Measurements from ENCODE around the gene PLCL1.

PLCL1 gene

GRCh38 chr2:198116756-198117155 is 312.4 kb downstream of the PLCL1 start:
- no peak for DNase-seq (ENCODE audit: low spot score)
- TF ChIP-seq, protein P1, sequence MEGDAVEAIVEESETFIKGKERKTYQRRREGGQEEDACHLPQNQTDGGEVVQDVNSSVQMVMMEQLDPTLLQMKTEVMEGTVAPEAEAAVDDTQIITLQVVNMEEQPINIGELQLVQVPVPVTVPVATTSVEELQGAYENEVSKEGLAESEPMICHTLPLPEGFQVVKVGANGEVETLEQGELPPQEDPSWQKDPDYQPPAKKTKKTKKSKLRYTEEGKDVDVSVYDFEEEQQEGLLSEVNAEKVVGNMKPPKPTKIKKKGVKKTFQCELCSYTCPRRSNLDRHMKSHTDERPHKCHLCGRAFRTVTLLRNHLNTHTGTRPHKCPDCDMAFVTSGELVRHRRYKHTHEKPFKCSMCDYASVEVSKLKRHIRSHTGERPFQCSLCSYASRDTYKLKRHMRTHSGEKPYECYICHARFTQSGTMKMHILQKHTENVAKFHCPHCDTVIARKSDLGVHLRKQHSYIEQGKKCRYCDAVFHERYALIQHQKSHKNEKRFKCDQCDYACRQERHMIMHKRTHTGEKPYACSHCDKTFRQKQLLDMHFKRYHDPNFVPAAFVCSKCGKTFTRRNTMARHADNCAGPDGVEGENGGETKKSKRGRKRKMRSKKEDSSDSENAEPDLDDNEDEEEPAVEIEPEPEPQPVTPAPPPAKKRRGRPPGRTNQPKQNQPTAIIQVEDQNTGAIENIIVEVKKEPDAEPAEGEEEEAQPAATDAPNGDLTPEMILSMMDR (IDR thresholded peaks at IDR 0.05; ENCODE audit: extremely low read depth, missing control alignments): no peak

- TF ChIP-seq, protein P1 (IDR thresholded peaks at IDR 0.05; ENCODE audit: extremely low read depth, missing control alignments): no peak
Observed at GRCh38 chr2:198117406-198118041, 313.1 kb downstream of the PLCL1 start.

DNA sequence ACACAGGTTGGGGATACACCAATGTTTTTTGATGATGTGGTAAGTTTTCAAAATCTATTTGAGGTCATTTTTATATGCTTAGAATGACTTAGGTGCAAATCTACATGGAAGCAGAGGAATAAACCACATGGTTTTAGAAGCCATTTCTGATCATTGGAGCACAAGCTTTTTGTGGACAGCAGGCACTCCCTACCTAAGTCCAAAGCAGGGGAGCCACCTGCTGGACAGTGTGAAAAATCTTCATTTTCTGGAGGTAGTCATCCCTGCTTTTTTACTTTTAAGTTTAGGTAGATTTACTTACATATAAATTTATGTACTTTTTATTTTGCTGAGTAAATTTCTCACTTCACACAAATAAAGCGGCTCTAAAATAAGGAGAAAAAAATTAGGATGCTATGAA is 323.2 kb downstream of the PLCL1 start:
- peak; percentile 58 for DNase-seq (ENCODE audit: low spot score)
- TF ChIP-seq, protein P1 (IDR thresholded peaks at IDR 0.05; ENCODE audit: extremely low read depth, missing control alignments): peak; percentile 60

More at GRCh38 chr2:198117406-198118041, 313.1 kb downstream of the PLCL1 start:
- DNase-seq (ENCODE audit: low spot score): no peak

- TF ChIP-seq, protein P1 (IDR thresholded peaks at IDR 0.05; ENCODE audit: extremely low read depth, missing control alignments): no peak
- no peak for DNase-seq (ENCODE audit: low spot score)
Observed at GRCh38 chr2:198129609-198130008, 325.2 kb downstream of the PLCL1 start.

GRCh38 chr2:198134293-198134955 is 330.0 kb downstream of the PLCL1 start:
- no peak for DNase-seq (ENCODE audit: low spot score)
- TF ChIP-seq, protein P1 (IDR thresholded peaks at IDR 0.05; ENCODE audit: extremely low read depth, missing control alignments): no peak

DNA sequence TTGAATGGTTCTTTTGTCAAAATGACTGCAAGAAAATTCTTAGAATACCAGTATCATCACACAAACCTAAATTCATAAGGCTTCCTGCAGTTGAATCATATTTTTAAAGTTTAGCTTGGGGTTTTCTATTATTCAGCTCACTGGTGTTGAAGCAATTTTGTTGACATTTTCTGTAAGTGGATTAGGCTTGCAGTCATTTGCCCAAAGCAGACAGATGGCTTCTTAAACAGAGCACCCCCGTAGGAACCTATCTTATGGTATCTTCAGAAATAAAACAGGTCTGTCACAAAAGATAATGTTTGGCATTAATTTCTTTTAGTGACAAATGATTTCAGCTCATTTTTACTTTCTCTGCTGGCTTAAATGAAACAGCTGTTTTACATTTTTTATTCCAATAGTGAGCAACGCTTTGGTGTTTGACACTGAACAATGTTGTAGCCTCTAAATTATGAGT is 331.1 kb downstream of the PLCL1 start:
- no peak for DNase-seq (ENCODE audit: low spot score)
- TF ChIP-seq, protein P1 (IDR thresholded peaks at IDR 0.05; ENCODE audit: extremely low read depth, missing control alignments): no peak

GRCh38 chr2:198136142-198136541 is 331.7 kb downstream of the PLCL1 start:
- DNase-seq (ENCODE audit: low spot score): no peak
- TF ChIP-seq, protein P1 (IDR thresholded peaks at IDR 0.05; ENCODE audit: extremely low read depth, missing control alignments): no peak
